IMR-90 (cell line): ENCODE measurements around the gene IYD. TPM values are rescaled to one million over a fixed set of nuclear protein-coding genes. Genes with fewer than 3 reads are reported as not detected.

Source experiments
- ATAC-seq: fragments of 200-7000 bp; cut with Tn5 transposase; 2 replicates; pipeline ENCODE4 v1.9.1; 2020; ENCODE audit warnings: low read depth, mild to moderate bottlenecking, moderate library complexity
- BruUV-seq: library from RNA; stranded (reverse); fragments of 400-500 nt; replicated peaks from 2 replicates; lab custom pipeline; 2021; lab: Mats Ljungman, UMichigan
- CTCF ChIA-PET: fragments of 300-600 bp; formaldehyde crosslinking; extraction: SDS; loops from one replicate; lab custom pipeline; 2021; ENCODE audit warnings: antibody characterized with exemption; lab: Yijun Ruan, JAX
- POLR2A ChIA-PET: fragments of 300-600 bp; sonication (Branson Sonifier 250); formaldehyde crosslinking; loops from one replicate; lab custom pipeline; 2022; ENCODE audit warnings: antibody characterized with exemption; ENCODE audit not compliant: unreplicated experiment; lab: Charles Lee
- DNase-seq: peaks from one replicate; pipeline ENCODE4 v3.0.0; 2013
- H2AFZ ChIP-seq: replicated peaks from 2 replicates; pipeline ENCODE3; 2013; ENCODE audit warnings: low read length, mild to moderate bottlenecking; ENCODE audit not compliant: poor library complexity
- H2AK5ac ChIP-seq: 2 replicates; pipeline ENCODE4 v1.6.1; 2013; ENCODE audit warnings: low read depth, low read length, inconsistent platforms
- H2AK9ac ChIP-seq: replicated peaks from 2 replicates; pipeline ENCODE3; 2013; ENCODE audit warnings: mild to moderate bottlenecking, low read depth, low read length, moderate library complexity; ENCODE audit not compliant: poor library complexity
- H2BK120ac ChIP-seq: 2 replicates; pipeline ENCODE4 v1.6.1; 2013; ENCODE audit warnings: low read depth, low read length, inconsistent platforms
- H2BK15ac ChIP-seq: 3 replicates; pipeline ENCODE4 v1.6.1; 2013; ENCODE audit warnings: low read depth, low read length, inconsistent platforms
- H2BK20ac ChIP-seq: 2 replicates; pipeline ENCODE4 v1.6.1; 2013; ENCODE audit warnings: low read depth, mild to moderate bottlenecking, inconsistent platforms, low read length, moderate library complexity
- H2BK5ac ChIP-seq: 2 replicates; pipeline ENCODE4 v1.6.1; 2013; ENCODE audit warnings: mild to moderate bottlenecking, low read depth, low read length, inconsistent platforms; ENCODE audit not compliant: poor library complexity, severe bottlenecking
- H3K14ac ChIP-seq: replicated peaks from 2 replicates; pipeline ENCODE4 v1.6.1; 2013; ENCODE audit warnings: low read depth, low read length, inconsistent platforms
- H3K18ac ChIP-seq: 2 replicates; pipeline ENCODE4 v1.6.1; 2013; ENCODE audit warnings: low read depth, low read length, control low read depth
- H3K23ac ChIP-seq: 2 replicates; pipeline ENCODE4 v1.6.1; 2013; ENCODE audit warnings: low read depth, low read length, inconsistent platforms
- H3K27ac ChIP-seq: 2 replicates; pipeline ENCODE4 v1.5.1; 2013; ENCODE audit warnings: mild to moderate bottlenecking, control low read depth, low read length; ENCODE audit not compliant: insufficient read depth
- H3K27me3 ChIP-seq: 2 replicates; pipeline ENCODE4 v1.6.1; 2013; ENCODE audit warnings: low read length; ENCODE audit not compliant: control insufficient read depth, insufficient read depth
- H3K36me3 ChIP-seq: 2 replicates; pipeline ENCODE4 v1.6.1; 2013; ENCODE audit warnings: low read length, mixed read lengths; ENCODE audit not compliant: control insufficient read depth, insufficient read depth
- H3K4ac ChIP-seq: 2 replicates; pipeline ENCODE4 v1.6.1; 2013; ENCODE audit warnings: low read depth, low read length, inconsistent platforms
- H3K4me1 ChIP-seq: 2 replicates; pipeline ENCODE4 v1.6.1; 2013; ENCODE audit warnings: low read length, mixed read lengths; ENCODE audit not compliant: control insufficient read depth, insufficient read depth
- H3K4me2 ChIP-seq: 2 replicates; pipeline ENCODE4 v1.6.1; 2013; ENCODE audit warnings: low read depth, mild to moderate bottlenecking, control low read depth, low read length, moderate library complexity
- H3K4me3 ChIP-seq: 2 replicates; pipeline ENCODE4 v1.5.1; 2013; ENCODE audit warnings: low read depth, mild to moderate bottlenecking, control low read depth, low read length, moderate library complexity; ENCODE audit not compliant: insufficient read depth
- H3K56ac ChIP-seq: 2 replicates; pipeline ENCODE4 v1.6.1; 2013; ENCODE audit warnings: low read length, inconsistent platforms; ENCODE audit not compliant: insufficient read depth; ENCODE audit errors: extremely low read depth
- H3K79me1 ChIP-seq, 2 experiments: 2 replicates each; pipeline ENCODE4 v1.6.1; 2013; ENCODE audit warnings: low read length in 2 of 2, inconsistent platforms in 1 of 2, low read depth in 1 of 2
- H3K9ac ChIP-seq: 2 replicates; pipeline ENCODE4 v1.6.1; 2013; ENCODE audit warnings: low read depth, low read length, control low read depth
- H3K9me1 ChIP-seq: 2 replicates; pipeline ENCODE4 v1.6.1; 2013; ENCODE audit warnings: low read length, inconsistent platforms; ENCODE audit not compliant: insufficient read depth
- H3K9me3 ChIP-seq: 2 replicates; pipeline ENCODE4 v1.6.1; 2013; ENCODE audit warnings: low read length; ENCODE audit not compliant: control insufficient read depth, insufficient read depth
- H4K20me1 ChIP-seq: 2 replicates; pipeline ENCODE4 v1.6.1; 2013; ENCODE audit warnings: low read length, inconsistent platforms; ENCODE audit not compliant: insufficient read depth
- H4K5ac ChIP-seq: 2 replicates; pipeline ENCODE4 v1.6.1; 2013; ENCODE audit warnings: mild to moderate bottlenecking, low read depth, low read length, control low read depth
- H4K8ac ChIP-seq, 2 experiments: 2 replicates each; pipeline ENCODE4 v1.6.1; 2013; ENCODE audit warnings: low read depth in 2 of 2, low read length in 2 of 2, control low read depth in 1 of 2, inconsistent platforms in 1 of 2
- H4K91ac ChIP-seq: 2 replicates; pipeline ENCODE4 v1.6.1; 2013; ENCODE audit warnings: low read depth, low read length, inconsistent platforms; ENCODE audit not compliant: insufficient read depth
- BHLHE40 ChIP-seq: fragments of 150-350 bp; IDR thresholded peaks from 2 replicates; pipeline ENCODE4 v1.6.1; 2016; ENCODE audit warnings: mild to moderate bottlenecking, low read depth, low read length
- CEBPB ChIP-seq: IDR thresholded peaks from 2 replicates; pipeline ENCODE4 v1.6.1; 2012; ENCODE audit warnings: low read depth, low read length, improper control_type of control experiment
- CHD1 ChIP-seq: IDR thresholded peaks from 2 replicates; pipeline ENCODE4 v1.6.1; 2012; ENCODE audit warnings: low read depth, low read length, improper control_type of control experiment
- MAFK ChIP-seq: IDR thresholded peaks from 2 replicates; pipeline ENCODE4 v1.6.1; 2012; ENCODE audit warnings: low read depth, low read length, improper control_type of control experiment
- MXI1 ChIP-seq: IDR thresholded peaks from 2 replicates; pipeline ENCODE4 v1.6.1; 2012; ENCODE audit warnings: low read depth, mild to moderate bottlenecking, low read length, moderate library complexity, borderline replicate concordance
- NFE2L2 ChIP-seq: fragments of 150-350 bp; IDR thresholded peaks from 2 replicates; pipeline ENCODE4 v1.6.1; 2016; ENCODE audit warnings: low read depth, mild to moderate bottlenecking, low read length
- POLR2A ChIP-seq: IDR thresholded peaks from 2 replicates; pipeline ENCODE4 v1.6.1; 2012; ENCODE audit warnings: mild to moderate bottlenecking, low read depth, low read length
- RAD21 ChIP-seq: IDR thresholded peaks from 2 replicates; pipeline ENCODE4 v1.6.1; 2012; ENCODE audit warnings: low read length, improper control_type of control experiment
- RCOR1 ChIP-seq: IDR thresholded peaks from 2 replicates; pipeline ENCODE4 v1.6.1; 2012; ENCODE audit warnings: mild to moderate bottlenecking, low read length, improper control_type of control experiment; ENCODE audit not compliant: insufficient replicate concordance
- RFX5 ChIP-seq: IDR thresholded peaks from 2 replicates; pipeline ENCODE4 v1.8.0; 2012; ENCODE audit warnings: low read depth, mild to moderate bottlenecking, low read length, moderate library complexity
- SMC3 ChIP-seq: fragments of 150-350 bp; IDR thresholded peaks from 2 replicates; pipeline ENCODE4 v1.6.1; 2016; ENCODE audit warnings: low read depth, mild to moderate bottlenecking, antibody characterized with exemption, low read length, moderate library complexity
- WGBS, 2 experiments: methylation state at CpG; one replicate each; pipeline versions ENCODE4 v1.1.5 to v1.1.7; 2013; ENCODE audit warnings: missing lambda C conversion rate in 2 of 2; ENCODE audit not compliant: insufficient read length in 1 of 2; ENCODE audit errors: extremely low coverage in 2 of 2; 5-methylcytosine and 5-hydroxymethylcytosine counted together
- dilution Hi-C: fragments of 300-500 bp; cut with HindIII; formaldehyde crosslinking; loops from one replicate; pipeline ENCODE4 v1.14.3; 2018; ENCODE audit warnings: low sequenced_read_pairs; ENCODE audit not compliant: unreplicated experiment
- in situ Hi-C: fragments of 300-500 bp; cut with MboI; formaldehyde crosslinking; loops from 3 replicates; pipeline ENCODE4 v1.14.3; 2019; ENCODE audit warnings: low sequenced_read_pairs, inconsistent platforms, mixed read lengths
- intact Hi-C: fragments of 100-400 bp; cut with micrococcal nuclease; formaldehyde crosslinking; loops from 2 replicates; pipeline ENCODE4 v1.10.0; 2022
- polyA plus RNA-seq, 3 experiments: library from polyadenylated mRNA; depleted of rRNA; stranded (reverse); fragments of >200 nt; gene quantifications; 2 replicates each; pipeline ENCODE4 v1.2.3, GENCODE V29; 2012; ENCODE audit warnings: low replicate concordance in 1 of 3
- total RNA-seq: library from RNA; depleted of rRNA; stranded (reverse); fragments of >200 nt; gene quantifications from 2 replicates; pipeline ENCODE4 v1.2.3, GENCODE V29; 2012
- TF ChIP-seq, protein P1 (sequence below): fragments of 150-350 bp; IDR thresholded peaks from 2 replicates; pipeline ENCODE4 v1.6.1; 2017; ENCODE audit warnings: mild to moderate bottlenecking, antibody characterized with exemption, low read length, low read depth
- TF ChIP-seq, protein P2 (sequence below): fragments of 150-350 bp; IDR thresholded peaks from 2 replicates; pipeline ENCODE4 v1.6.1; 2016; ENCODE audit warnings: low read depth, mild to moderate bottlenecking, low read length, moderate library complexity, borderline replicate concordance

IYD gene
- total and polyA plus RNA-seq, 2 of the 4 experiments (the other 2 are of a cell fraction) = not detected

DNA sequence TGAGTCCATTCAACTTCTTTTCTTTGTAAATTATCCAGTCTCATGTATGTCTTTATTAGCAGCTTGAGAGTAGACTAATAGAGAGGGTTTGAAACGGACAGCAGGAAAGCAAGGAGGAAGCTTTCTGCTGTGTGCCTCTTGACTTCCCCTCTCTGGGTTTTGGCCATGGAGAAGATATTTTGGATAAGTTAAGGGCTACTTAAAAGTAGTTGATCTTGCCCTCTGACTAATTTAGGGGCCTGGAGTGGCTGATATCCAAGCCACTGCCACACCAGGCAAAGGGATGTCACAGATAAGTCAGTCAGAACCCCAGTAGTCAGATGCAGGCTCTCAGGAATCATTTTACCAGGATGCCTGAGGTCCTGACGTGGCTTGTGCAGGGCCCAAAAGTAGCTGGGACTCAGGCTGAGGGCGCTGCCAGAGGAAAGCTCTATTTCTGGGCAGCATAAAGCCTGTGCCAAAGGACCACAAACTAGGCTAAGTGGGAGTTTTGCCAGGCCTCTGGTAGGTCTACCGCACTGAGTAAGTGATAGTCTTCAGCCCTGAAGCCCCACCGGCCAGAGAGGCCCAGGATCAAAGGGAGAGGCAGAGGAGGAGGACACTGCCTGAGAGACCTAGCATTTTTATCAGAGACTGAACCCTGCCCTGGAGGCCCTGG is 41.6 kb upstream of the IYD start:
- Histone ChIP-seq H3K23ac (no peak overlapping the region), H4K91ac (no peak overlapping the region), H2BK5ac (no peak overlapping the region), H2BK120ac (no peak overlapping the region), H3K27ac (no peak overlapping the region), H3K4ac (no peak overlapping the region), H2AK9ac (no peak overlapping the region), H3K9me1 (no peaks in the 10 kb centered on the region), H2AFZ (no peak overlapping the region), H3K9me3 (no peaks in the 10 kb centered on the region), H4K8ac (no peak overlapping the region), H3K4me2 (no peak overlapping the region), H3K9ac (no peak overlapping the region), H4K20me1 (no peaks in the 10 kb centered on the region), H3K4me3 (no peak overlapping the region), H3K14ac (no peak overlapping the region), H3K27me3 (peaks cover 7% of the 10 kb centered on the region), H2BK15ac (no peak overlapping the region), H3K36me3 (no peaks in the 10 kb centered on the region), H2AK5ac (no peak overlapping the region), H3K18ac (no peak overlapping the region), H3K4me1 (no peaks in the 10 kb centered on the region; the same call in 1 of the 2 replicates), H2BK20ac (no peak overlapping the region), H3K79me1 (no peaks in the 10 kb centered on the region), H3K56ac (no peak overlapping the region), H4K5ac (no peak overlapping the region)
- TF ChIP-seq, protein P1, sequence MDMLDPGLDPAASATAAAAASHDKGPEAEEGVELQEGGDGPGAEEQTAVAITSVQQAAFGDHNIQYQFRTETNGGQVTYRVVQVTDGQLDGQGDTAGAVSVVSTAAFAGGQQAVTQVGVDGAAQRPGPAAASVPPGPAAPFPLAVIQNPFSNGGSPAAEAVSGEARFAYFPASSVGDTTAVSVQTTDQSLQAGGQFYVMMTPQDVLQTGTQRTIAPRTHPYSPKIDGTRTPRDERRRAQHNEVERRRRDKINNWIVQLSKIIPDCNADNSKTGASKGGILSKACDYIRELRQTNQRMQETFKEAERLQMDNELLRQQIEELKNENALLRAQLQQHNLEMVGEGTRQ = no peak
- no peak for TF ChIP-seq RAD21
- no peak for TF ChIP-seq SMC3
- TF ChIP-seq CEBPB = no peak
- no peak for TF ChIP-seq NFE2L2
- TF ChIP-seq BHLHE40 = no peak
- TF ChIP-seq POLR2A = no peak
- TF ChIP-seq, protein P2, sequence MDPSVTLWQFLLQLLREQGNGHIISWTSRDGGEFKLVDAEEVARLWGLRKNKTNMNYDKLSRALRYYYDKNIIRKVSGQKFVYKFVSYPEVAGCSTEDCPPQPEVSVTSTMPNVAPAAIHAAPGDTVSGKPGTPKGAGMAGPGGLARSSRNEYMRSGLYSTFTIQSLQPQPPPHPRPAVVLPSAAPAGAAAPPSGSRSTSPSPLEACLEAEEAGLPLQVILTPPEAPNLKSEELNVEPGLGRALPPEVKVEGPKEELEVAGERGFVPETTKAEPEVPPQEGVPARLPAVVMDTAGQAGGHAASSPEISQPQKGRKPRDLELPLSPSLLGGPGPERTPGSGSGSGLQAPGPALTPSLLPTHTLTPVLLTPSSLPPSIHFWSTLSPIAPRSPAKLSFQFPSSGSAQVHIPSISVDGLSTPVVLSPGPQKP = no peak
- TF ChIP-seq MAFK = no peak
- no peak for TF ChIP-seq CHD1
- no peak for TF ChIP-seq RCOR1
- no peak for TF ChIP-seq RFX5
- TF ChIP-seq MXI1 = no peak
- WGBS, 2 experiments = 65% methylated on average over 3 of the region's 5 CpGs; no CpG with 5 or more reads in 1 of the 2 experiments
- in situ Hi-C loops = loop anchor here (25.0 kb wide), 1 partner anchor 390 kb away; the partner anchor contains the start of gene ULBP2
- ChIA-PET CTCF (no interaction called here), POLR2A (no interaction called here)
- dilution Hi-C loops = no loop called here
- BruUV-seq = no TSS peak
- no peak for ATAC-seq
- no peak for DNase-seq
- intact Hi-C loops = no loop called here
